H9 (cell line): ENCODE results near the gene HS3ST3B1. TPM values are rescaled to one million over a fixed set of nuclear protein-coding genes. Genes with fewer than 3 reads are reported as not detected.

ENCODE experiments used
- DNase-seq: peaks from one replicate; pipeline ENCODE4 v3.0.0-alpha.2; 2017
- H2AFZ ChIP-seq: one replicate; pipeline ENCODE4 v1.6.1; 2013; ENCODE audit warnings: mild to moderate bottlenecking, low read length, control low read depth, moderate library complexity
- H2AK5ac ChIP-seq: 2 replicates; pipeline ENCODE4 v1.6.1; 2013; ENCODE audit warnings: low read length, control low read depth, mixed read lengths; ENCODE audit not compliant: insufficient read length
- H2BK120ac ChIP-seq: one replicate; pipeline ENCODE4 v1.6.1; 2013; ENCODE audit warnings: low read depth, mild to moderate bottlenecking, low read length, control low read depth, inconsistent platforms; ENCODE audit not compliant: poor library complexity, severe bottlenecking
- H2BK12ac ChIP-seq: 2 replicates; pipeline ENCODE4 v1.6.1; 2013; ENCODE audit warnings: low read length, control low read depth, mixed read lengths, low read depth; ENCODE audit not compliant: insufficient read length
- H2BK15ac ChIP-seq: 2 replicates; pipeline ENCODE4 v1.6.1; 2013; ENCODE audit warnings: low read depth, low read length, control low read depth
- H2BK20ac ChIP-seq: one replicate; pipeline ENCODE4 v1.6.1; 2013; ENCODE audit warnings: low read depth, mild to moderate bottlenecking, low read length, control low read depth, inconsistent platforms; ENCODE audit not compliant: poor library complexity, severe bottlenecking
- H2BK5ac ChIP-seq: 2 replicates; pipeline ENCODE4 v1.6.1; 2013; ENCODE audit warnings: low read length, control low read depth, mixed read lengths; ENCODE audit not compliant: insufficient read length
- H3K14ac ChIP-seq: 2 replicates; pipeline ENCODE4 v1.6.1; 2013; ENCODE audit warnings: low read length, control low read depth; ENCODE audit not compliant: insufficient read depth
- H3K18ac ChIP-seq: 2 replicates; pipeline ENCODE4 v1.6.1; 2013; ENCODE audit warnings: low read depth, mild to moderate bottlenecking, mixed read lengths, low read length, control low read depth; ENCODE audit not compliant: insufficient read length
- H3K23ac ChIP-seq: 2 replicates; pipeline ENCODE4 v1.6.1; 2013; ENCODE audit warnings: low read length, control low read depth, mixed read lengths, low read depth; ENCODE audit not compliant: insufficient read length
- H3K23me2 ChIP-seq: 2 replicates; pipeline ENCODE4 v1.6.1; 2013; ENCODE audit warnings: low read depth, mild to moderate bottlenecking, mixed read lengths, low read length, control low read depth; ENCODE audit not compliant: insufficient read length, poor library complexity, severe bottlenecking
- H3K27ac ChIP-seq: 2 replicates; pipeline ENCODE4 v1.5.1; 2013; ENCODE audit warnings: low read length, control low read depth, mixed read lengths, low read depth; ENCODE audit not compliant: insufficient read length
- H3K27me3 ChIP-seq: 2 replicates; pipeline ENCODE4 v1.6.1; 2013; ENCODE audit warnings: low read length, control low read depth, inconsistent platforms; ENCODE audit not compliant: insufficient read depth
- H3K4ac ChIP-seq: 2 replicates; pipeline ENCODE4 v1.6.1; 2013; ENCODE audit warnings: low read depth, mild to moderate bottlenecking, control low read depth, inconsistent platforms, low read length, moderate library complexity
- H3K4me1 ChIP-seq: 2 replicates; pipeline ENCODE4 v1.6.1; 2013; ENCODE audit warnings: low read length, control low read depth, inconsistent platforms; ENCODE audit not compliant: insufficient read depth
- H3K4me2 ChIP-seq: 2 replicates; pipeline ENCODE4 v1.6.1; 2013; ENCODE audit warnings: low read length, control low read depth, mixed read lengths; ENCODE audit not compliant: insufficient read length, insufficient read depth
- H3K56ac ChIP-seq: 2 replicates; pipeline ENCODE4 v1.6.1; 2013; ENCODE audit warnings: low read depth, mild to moderate bottlenecking, mixed read lengths, low read length, control low read depth; ENCODE audit not compliant: insufficient read length
- H3K79me1 ChIP-seq: 2 replicates; pipeline ENCODE4 v1.6.1; 2013; ENCODE audit warnings: low read depth, mild to moderate bottlenecking, moderate library complexity, low read length, control low read depth, inconsistent platforms; ENCODE audit not compliant: insufficient read depth, poor library complexity, severe bottlenecking
- H3K79me2 ChIP-seq: 2 replicates; pipeline ENCODE4 v1.6.1; 2013; ENCODE audit warnings: low read length, control low read depth, inconsistent platforms; ENCODE audit not compliant: insufficient read depth
- H3K9ac ChIP-seq: 2 replicates; pipeline ENCODE4 v1.6.1; 2013; ENCODE audit warnings: low read length, control low read depth, mixed read lengths; ENCODE audit not compliant: insufficient read length; ENCODE audit errors: extremely low read depth
- H3K9me3 ChIP-seq: one replicate; pipeline ENCODE4 v1.6.1; 2013; ENCODE audit warnings: low read depth, low read length, inconsistent platforms; ENCODE audit not compliant: control insufficient read depth
- H3T11ph ChIP-seq: one replicate; pipeline ENCODE4 v1.6.1; 2013; ENCODE audit warnings: mild to moderate bottlenecking, low read length, control low read depth, inconsistent platforms
- H4K20me1 ChIP-seq: one replicate; pipeline ENCODE4 v1.6.1; 2013; ENCODE audit not compliant: control insufficient read depth, insufficient read length, insufficient read depth
- H4K5ac ChIP-seq: 2 replicates; pipeline ENCODE4 v1.6.1; 2013; ENCODE audit warnings: low read depth, mild to moderate bottlenecking, mixed read lengths, low read length, control low read depth; ENCODE audit not compliant: insufficient read length
- H4K8ac ChIP-seq: replicated peaks from 2 replicates; pipeline ENCODE4 v1.6.1; 2013; ENCODE audit warnings: low read length, control low read depth, mixed read lengths, low read depth; ENCODE audit not compliant: insufficient read length
- H4K91ac ChIP-seq: 2 replicates; pipeline ENCODE4 v1.6.1; 2013; ENCODE audit warnings: low read depth, mild to moderate bottlenecking, moderate library complexity, mixed read lengths, low read length, control low read depth; ENCODE audit not compliant: insufficient read length
- H3K27ac Mint-ChIP-seq, 3 experiments: 2 replicates in 2 of 3; 3 replicates in 1 of 3; pipeline ENCODE4 v1.8.0; 2020 to 2021; ENCODE audit warnings: mixed read lengths in 3 of 3, mild to moderate bottlenecking in 1 of 3, moderate library complexity in 1 of 3
- H3K27me3 Mint-ChIP-seq: 2 replicates; pipeline ENCODE4 v1.8.0; 2021; ENCODE audit warnings: low read depth, mild to moderate bottlenecking, moderate library complexity, mixed read lengths
- H3K36me3 Mint-ChIP-seq, 3 experiments: 2 replicates in 2 of 3; 3 replicates in 1 of 3; pipeline ENCODE4 v1.8.0; 2020 to 2021; ENCODE audit warnings: low read depth in 3 of 3, mixed read lengths in 3 of 3; ENCODE audit not compliant: insufficient read depth in 1 of 3
- H3K4me1 Mint-ChIP-seq, 2 experiments: 2 replicates each; pipeline ENCODE4 v1.8.0; 2020; ENCODE audit warnings: mixed read lengths in 2 of 2
- H3K4me3 Mint-ChIP-seq, 2 experiments: 2 replicates in 1 of 2; 3 replicates in 1 of 2; pipeline ENCODE4 v1.8.0; 2020 to 2021; ENCODE audit warnings: mild to moderate bottlenecking in 2 of 2, mixed read lengths in 2 of 2, moderate library complexity in 1 of 2
- H3K9me3 Mint-ChIP-seq, 2 experiments: 2 replicates in 1 of 2; 3 replicates in 1 of 2; pipeline ENCODE4 v1.8.0; 2020; ENCODE audit warnings: mild to moderate bottlenecking in 2 of 2, mixed read lengths in 2 of 2, moderate library complexity in 1 of 2
- CTCF ChIP-seq: fragments of 200-600 bp; sonication (generic); conservative IDR thresholded peaks from 3 replicates; pipeline ENCODE4 v1.8.0; 2021; ENCODE audit warnings: antibody characterized with exemption, mild to moderate bottlenecking
- WGBS: extraction: QIAGEN DNeasy Blood & Tissue Kit; methylation state at CpG from one replicate; pipeline ENCODE4 v1.1.7; 2013; ENCODE audit warnings: missing lambda C conversion rate, low lambda C conversion rate, mixed read lengths; ENCODE audit not compliant: insufficient read length; ENCODE audit errors: extremely low coverage; 5-methylcytosine and 5-hydroxymethylcytosine counted together
- total RNA-seq: library from RNA; stranded (reverse); gene quantifications from 2 replicates; pipeline ENCODE4 v1.2.1, GENCODE V29; 2021

Gene HS3ST3B1
- total RNA-seq, 1 experiment from 2014 or later = 2.8 TPM

- H3K79me2 ChIP-seq = no peaks in the 10 kb centered on the region; the same call in 1 of the 2 replicates
- peak; percentile 4 for DNase-seq
- no peak overlapping the region for H3K18ac ChIP-seq
- H4K91ac ChIP-seq = no peak overlapping the region
- Mint-ChIP-seq H3K27me3 (peaks cover 58% of the 10 kb centered on the region), H3K9me3 (no peaks in the 10 kb centered on the region), H3K4me1 (peaks cover 52 to 56% of the 10 kb centered on the region in 2 experiments), H3K4me3 (peak overlapping the region in 1 of 2 experiments; percentile 10; a peak in 1 of 5 replicates), H3K27ac (no peak overlapping the region), H3K36me3 (no peaks in the 10 kb centered on the region; a peak in 1 of 7 replicates)
- H2BK5ac ChIP-seq = no peak overlapping the region
- TF ChIP-seq CTCF = no peak
- no peak overlapping the region for H3K14ac ChIP-seq
- H3K9me3 ChIP-seq = no peaks in the 10 kb centered on the region
- no peak overlapping the region for H2BK120ac ChIP-seq
- H4K20me1 ChIP-seq = peaks cover 3% of the 10 kb centered on the region
- no peak overlapping the region for H2AFZ ChIP-seq
- no peak overlapping the region for H3K4ac ChIP-seq
- H3K23ac ChIP-seq = no peak overlapping the region
- H3K56ac ChIP-seq = no peak overlapping the region
- no peak overlapping the region for H3K9ac ChIP-seq
- no peak overlapping the region for H4K8ac ChIP-seq
- H4K5ac ChIP-seq = no peak overlapping the region
- H2BK15ac ChIP-seq = no peak overlapping the region
- no peak overlapping the region for H3K4me2 ChIP-seq
- peaks cover 48% of the 10 kb centered on the region for H3K23me2 ChIP-seq
- H3K27me3 ChIP-seq = peaks cover 39% of the 10 kb centered on the region; the same call in 1 of the 2 replicates
- no peak overlapping the region for H3T11ph ChIP-seq
- no CpG with 5 or more reads among the region's 6 CpGs for WGBS
- no peak overlapping the region for H3K27ac ChIP-seq
- peaks cover 18% of the 10 kb centered on the region; the same call in 1 of the 2 replicates for H3K4me1 ChIP-seq
- H2BK12ac ChIP-seq = no peak overlapping the region
- no peaks in the 10 kb centered on the region for H3K79me1 ChIP-seq
- no peak overlapping the region for H2AK5ac ChIP-seq
- H2BK20ac ChIP-seq = no peak overlapping the region
Observed at GRCh38 chr17:14305785-14306496, 5.1 kb downstream of the HS3ST3B1 start.
